ENCODE measurements around the gene KDM1A.
A peak's percentile ranks its signal among the peaks of the same experiment; 100 is the strongest.

KDM1A gene

GRCh38 chr1:23079025-23079424, 59.8 kb downstream of the KDM1A start:
- DNase-seq = no peak

GRCh38 chr1:23080885-23081284, 61.6 kb downstream of the KDM1A start:
- no peak for DNase-seq

DNA sequence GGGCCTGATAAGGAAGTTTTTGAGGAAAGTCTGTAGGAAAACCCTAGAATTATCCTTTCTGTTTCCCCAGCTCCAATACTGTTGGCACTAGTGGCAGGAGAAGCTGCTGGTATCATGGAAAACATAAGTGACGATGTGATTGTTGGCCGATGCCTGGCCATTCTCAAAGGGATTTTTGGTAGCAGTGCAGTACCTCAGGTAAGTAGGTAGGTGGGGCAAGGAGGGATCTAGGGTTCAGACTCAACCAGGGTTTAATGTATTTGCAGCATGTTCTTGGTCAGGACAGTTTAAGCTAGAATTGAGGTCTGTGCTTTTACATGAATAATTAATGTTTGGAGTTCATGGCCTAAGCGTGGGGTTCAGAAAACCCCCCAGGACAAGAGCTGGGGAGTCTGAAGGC, 62.1 kb downstream of the KDM1A start:
- peak in 1 of 2 experiments; percentile 10 for DNase-seq

DNA sequence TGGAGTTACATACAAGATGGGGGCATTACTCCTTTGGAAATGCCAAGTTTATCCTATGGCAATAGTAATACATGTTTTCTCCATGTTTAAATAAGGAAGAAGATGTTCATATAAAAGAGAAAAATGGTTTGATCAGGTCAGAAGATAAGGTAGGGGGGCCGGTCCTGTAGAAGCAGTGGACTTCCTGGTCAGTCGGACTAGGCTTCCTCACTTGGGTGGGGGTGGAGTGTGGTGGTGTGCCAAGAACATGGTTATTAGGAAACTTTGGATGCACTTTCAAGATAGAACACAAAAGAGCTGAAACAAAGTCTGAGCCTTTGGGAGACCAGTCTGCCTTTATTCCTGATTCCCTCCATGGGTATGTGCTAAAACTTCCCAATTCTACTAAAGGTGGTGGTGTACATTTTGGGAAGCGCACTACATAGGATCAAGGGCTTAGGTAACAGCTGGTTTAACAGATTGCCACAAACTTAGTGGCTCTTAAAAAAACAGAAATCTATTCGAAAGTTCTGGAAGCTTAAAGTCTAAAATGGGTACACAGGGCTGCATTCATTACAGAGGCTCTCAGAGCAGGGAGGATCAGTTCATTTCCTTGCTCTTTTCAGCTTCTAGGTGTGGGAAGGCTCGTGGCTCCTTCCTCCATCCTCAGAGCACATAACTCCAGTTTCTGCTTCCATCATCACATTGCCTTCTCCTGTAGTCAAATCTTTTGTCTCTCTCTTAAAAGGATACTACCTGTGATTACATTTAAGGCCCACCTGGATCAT, 64.6 kb downstream of the KDM1A start:
- peak; percentile 37 to 62 for DNase-seq

DNA sequence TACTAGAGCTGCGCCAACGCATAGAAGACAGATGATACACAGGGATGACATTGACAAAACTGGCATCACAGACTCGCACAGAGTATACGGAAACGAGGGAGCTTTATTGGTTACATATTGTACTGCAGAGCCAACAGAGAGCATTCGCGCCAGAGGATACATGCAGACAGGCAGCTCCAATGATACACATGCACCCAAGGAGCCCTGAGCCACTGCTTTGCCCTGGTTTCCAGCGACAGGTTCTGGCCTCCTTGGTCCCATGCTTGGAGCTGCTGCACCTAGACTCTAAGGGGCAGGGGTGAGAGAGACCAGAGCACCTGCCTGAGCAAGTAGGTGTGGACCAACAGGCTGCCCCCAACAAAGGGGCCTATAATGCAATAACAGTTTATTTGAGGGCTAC, 65.6 kb downstream of the KDM1A start:
- no peak for DNase-seq

DNA sequence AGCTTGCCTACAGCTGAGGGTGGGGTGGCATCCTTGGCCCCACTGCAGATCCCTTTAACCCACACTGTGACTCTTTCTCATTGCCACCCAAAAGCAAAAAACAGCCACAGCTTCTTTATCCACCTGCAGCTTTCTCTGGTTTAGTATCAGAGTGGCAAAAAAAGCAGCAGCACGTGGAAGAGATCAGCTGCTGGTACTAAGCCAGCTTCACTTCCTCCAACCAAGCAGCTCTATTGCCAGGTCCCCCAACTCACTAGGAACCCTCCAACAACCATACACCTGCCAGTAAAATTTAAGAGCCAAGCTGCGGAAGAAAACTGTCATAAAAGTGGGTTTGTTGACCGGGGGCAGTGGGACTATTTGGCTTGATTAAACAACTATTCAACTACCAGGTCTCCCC, 66.4 kb downstream of the KDM1A start:
- DNase-seq = no peak

DNA sequence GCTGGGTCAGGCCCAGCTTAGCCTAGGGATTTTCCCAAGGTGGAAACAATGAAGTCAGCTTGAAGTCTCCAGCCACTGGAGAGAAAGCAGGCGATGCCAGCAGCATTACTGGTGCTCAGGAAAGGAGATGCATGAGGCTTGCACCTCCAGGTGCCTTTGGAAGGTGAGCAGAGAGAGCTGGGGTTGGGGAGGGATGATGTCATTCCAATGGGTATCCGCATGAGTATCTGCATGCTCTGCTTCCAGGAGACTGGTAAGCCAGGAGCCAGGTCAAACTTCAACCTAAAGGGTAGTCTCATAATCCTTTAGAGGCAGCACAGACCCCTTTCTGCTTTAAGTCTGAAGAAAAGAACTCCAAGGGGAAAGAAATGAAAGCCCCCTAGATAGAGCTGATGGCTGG, 68.8 kb downstream of the KDM1A start:
- DNase-seq = no peak

DNA sequence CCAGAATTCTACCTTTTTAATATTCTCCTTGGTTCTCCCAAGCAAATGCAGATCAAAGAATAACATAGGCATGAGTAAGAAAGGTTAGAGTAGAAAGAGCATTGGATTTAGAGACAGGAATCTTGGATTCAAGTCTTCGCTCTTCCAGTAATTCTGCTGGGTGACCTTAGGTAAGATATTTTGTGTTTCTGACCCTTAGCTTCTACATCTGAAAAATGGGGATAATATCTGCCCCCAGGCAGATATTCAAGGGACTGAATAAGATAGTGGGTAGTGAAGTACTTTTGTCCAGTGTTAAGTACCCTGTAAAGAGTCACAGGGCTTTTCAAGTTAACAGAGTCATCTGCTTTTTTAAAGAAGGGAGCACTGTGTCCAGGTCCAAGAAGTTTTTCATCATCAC, 70.8 kb downstream of the KDM1A start:
- no peak for DNase-seq

- no peak for DNase-seq
These were observed 72.3 kb downstream of the KDM1A start for GRCh38 chr1:23091545-23091944.

DNA sequence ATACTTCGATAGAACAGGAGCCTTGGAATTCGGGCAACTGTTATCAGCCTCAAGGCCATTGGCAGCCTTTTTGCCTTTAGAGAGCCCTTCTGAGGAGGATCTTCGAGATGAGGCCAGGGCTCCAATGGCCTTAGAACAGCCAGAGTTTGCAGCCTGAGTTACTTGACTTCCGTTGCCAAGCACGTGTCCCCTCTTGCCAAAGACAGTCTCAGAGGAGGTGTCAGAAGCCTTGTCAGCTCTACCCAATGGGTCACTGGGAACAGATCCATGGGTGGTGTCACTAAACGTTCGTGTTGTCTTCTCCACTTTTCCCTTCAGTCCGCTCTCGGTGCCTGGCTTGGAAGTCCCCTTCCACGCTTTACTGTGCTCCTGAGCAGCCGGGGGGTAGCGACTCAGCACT, 73.2 kb downstream of the KDM1A start:
- no peak for DNase-seq

- no peak for DNase-seq
These were observed 78.0 kb downstream of the KDM1A start for GRCh38 chr1:23097316-23097715.

DNA sequence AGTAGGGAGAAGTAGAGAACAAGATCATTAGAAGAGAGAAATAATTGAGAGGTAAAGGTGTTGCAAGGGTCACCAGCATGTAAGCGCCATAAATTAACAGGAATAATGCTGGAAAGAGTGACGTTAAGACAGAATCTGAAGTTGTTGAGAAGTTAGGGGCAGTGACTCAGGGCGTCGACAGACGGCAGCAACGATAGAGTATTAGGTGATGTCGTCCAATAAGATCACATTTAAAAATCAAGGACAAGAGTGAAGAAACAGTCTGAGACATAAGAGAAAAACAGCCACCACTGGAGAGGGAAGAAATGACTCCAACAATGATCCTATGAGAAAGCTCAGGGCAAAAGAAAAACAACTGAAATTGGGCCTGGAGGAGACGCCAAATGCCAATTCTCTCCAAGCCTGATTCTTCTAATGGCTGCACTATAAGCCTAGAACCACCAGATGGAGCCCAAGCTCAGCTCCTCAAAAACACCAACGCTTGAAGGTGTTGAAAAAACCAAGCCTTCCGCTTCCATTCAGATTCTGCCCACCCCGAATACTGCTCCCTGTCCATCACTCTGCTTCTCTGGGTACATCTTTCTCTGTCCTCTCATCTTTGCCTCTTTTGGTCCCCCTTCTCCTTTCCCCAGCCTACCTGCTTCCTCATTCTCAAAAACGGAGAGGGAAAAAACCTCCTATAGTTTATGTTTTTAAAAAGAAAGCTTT, 79.3 kb downstream of the KDM1A start:
- peak; percentile 29 to 71 for DNase-seq

- DNase-seq = no peak
These were observed 79.9 kb downstream of the KDM1A start for GRCh38 chr1:23099171-23099536.

GRCh38 chr1:23100074-23100748, 80.9 kb downstream of the KDM1A start:
- peak in 1 of 2 experiments; percentile 48 for DNase-seq

DNA sequence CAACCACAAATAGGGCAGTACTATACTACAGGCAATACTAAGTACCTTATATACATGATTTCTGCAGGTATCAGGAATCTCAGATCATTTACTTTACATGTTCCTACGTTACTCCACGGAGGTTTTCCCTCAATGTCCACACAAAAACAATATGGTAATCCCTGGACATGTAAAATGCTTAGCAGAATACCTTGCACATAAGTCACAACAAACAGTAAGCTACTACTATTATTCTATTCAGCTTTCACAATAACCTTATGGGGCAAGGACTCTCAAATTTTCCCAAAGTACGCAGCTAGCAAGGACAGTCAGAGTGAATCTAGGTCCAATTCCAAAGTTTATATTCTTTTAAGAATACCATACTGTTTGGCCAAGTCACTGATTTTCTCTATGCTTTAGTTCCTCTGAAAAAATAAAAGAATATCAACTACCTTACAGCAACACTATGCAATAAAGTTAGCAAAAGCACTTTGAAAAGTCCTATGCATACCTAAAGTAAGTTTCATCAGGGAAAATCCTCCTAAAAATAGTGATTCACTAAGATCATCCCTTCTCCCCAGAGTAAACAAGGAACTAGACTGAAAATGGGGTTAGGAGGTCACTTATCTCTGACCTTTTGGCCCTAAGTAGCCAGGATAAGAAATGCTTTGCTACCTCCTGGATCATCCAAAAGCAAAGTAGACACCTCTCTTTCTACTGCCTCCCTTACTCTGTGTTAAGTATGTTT, 82.0 kb downstream of the KDM1A start:
- no peak for DNase-seq

GRCh38 chr1:23101887-23102286, 82.6 kb downstream of the KDM1A start:
- no peak for DNase-seq

GRCh38 chr1:23102289-23102688, 83.0 kb downstream of the KDM1A start:
- no peak for DNase-seq

DNA sequence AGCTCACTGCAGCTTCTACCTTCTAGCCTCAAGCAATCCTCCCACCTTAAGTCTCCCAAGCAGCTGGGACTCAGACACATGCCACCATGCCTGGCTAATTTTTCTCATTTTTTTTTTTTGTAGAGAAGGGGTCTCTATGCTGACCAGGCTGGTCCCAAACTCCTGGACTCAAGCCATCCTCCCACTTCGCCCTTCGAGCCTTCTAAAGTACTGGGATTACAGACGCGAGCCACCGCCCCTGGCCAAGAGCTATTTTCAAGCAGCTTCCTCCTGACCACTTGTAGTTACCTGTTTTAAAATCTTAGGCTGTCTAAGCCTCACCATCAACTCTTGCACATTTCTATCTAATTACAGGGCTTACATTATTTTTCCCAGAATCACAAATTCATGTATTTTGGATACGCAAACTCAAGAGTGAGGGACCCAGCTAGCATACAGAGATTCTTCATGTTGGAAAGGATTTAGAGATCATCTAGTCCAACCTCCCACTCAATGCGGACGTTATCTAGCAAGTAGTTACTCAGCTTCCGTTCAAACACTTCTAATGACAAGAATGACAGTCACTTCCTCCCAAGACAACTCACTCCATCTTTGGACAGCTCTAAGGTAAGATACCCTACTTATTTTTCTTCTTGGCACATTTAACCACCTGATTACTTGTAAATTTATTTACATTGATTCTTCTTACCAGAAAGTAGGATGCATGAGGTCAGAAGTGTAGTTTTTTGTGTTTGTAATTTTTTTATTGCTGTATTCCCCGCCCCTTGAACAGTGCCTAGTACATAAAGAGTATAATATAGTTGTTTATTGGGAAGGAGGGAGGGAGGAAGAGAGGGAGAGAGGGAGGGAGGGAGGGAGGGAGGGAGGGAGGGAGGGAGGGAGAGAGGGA, 84.0 kb downstream of the KDM1A start:
- DNase-seq = no peak

DNA sequence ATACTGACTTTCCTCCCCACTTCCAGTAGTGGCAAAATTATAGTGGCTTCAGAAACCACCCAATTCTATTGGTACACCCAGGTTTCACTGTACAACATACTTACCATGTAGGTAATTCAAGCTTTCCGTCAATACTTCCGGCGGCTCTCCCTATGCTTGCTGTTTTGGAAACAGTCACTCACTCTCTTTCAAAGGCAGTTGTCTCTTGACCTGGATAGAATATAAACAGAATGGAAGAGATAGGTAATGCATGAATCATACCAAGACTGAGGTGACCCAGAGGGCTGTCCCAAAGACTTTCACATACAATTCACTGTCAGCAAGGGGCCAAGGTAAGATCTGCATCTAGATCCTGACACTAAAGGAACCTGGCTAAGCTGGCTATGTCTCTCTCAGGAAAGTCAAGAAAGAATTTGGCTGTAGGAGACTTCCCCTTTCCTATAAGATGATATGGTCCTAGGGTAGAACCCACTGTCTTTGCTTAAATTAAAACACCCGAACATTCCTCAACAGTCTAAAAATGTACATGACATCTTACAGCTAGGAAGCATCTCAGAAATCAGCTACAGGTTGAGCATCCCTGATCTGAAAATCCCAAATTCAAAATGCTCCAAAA, 89.8 kb downstream of the KDM1A start:
- DNase-seq = no peak

DNA sequence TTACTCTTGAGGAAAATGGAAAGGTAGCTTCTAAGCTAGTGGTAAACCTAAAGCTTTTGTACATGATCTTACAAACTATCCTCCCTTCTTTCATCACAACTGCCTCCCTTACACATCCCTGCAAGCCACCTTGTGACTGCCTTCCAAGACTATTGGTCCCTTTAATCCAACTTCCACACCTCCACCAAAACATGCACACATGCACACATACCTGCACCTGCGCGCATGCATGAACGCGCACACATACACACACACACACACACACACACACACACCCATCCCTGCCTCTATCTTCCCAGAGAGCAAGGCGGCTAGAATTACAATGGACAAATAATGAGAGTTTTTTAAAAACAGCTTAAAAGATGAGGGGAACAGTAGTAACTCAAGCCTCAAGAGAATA, 91.1 kb downstream of the KDM1A start:
- no peak for DNase-seq

DNA sequence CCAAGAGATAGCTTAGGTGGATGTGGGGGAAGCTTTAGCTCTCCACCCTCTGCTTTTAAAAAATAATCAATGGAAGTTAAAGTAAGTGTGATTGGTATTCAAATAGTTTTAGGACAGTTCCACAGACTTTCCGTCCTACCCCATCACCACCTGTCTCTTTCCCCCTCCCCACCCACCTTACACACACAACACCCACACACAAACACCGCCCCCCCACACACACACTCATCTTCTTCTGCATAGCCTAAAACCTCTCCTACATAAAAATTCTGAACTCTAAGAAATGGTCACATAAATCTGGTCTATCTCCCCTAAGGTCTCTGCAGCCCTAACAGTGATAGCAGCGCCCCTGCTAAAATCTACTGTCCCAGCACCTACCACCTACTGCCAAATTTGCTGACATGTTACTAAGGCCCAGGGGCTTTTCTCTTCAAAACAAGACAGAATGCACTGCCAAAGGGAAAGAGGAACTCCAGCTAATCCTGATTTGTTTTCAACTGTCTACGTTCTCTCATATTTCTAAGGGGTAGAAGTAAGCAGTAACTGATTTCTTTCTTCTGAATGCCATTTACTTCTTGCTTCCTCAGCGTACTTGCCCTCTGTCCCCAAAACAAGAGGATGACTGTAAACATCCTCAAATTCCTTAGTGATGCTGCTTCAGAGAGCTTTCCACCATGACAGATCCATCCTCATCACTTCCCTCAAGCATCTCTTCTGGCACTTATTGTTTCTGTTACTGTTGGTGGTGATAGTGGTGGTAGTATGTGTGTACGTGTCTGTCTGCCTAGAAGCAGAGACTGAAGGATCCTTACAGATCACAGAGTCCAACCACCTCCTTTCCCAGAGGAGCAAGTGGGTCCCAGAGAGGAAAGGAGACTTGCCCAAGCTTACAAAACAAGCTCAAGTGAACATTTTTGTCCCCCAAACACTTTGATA, 92.6 kb downstream of the KDM1A start:
- DNase-seq = no peak

All from NCI-H524 (cell line).